Neuronal stem cell (in vitro differentiated cells): ENCODE measurements around the gene SEMA3B.

ENCODE experiments used
- DNase-seq: peaks from one replicate; pipeline ENCODE4 v3.0.0-alpha.2; 2013; ENCODE audit warnings: low spot score
- H2AFZ ChIP-seq: one replicate; pipeline ENCODE4 v1.6.1; 2013; ENCODE audit warnings: mild to moderate bottlenecking, low read length, inconsistent platforms
- H2AK5ac ChIP-seq: 2 replicates; pipeline ENCODE4 v1.6.1; 2013; ENCODE audit warnings: low read depth, mild to moderate bottlenecking, inconsistent platforms, low read length, moderate library complexity, mixed read lengths
- H2BK120ac ChIP-seq: 2 replicates; pipeline ENCODE4 v1.6.1; 2013; ENCODE audit warnings: low read depth, mild to moderate bottlenecking, inconsistent platforms, low read length, moderate library complexity, mixed read lengths
- H2BK12ac ChIP-seq: one replicate; pipeline ENCODE4 v1.6.1; 2013; ENCODE audit warnings: low read length, inconsistent platforms
- H2BK15ac ChIP-seq: 2 replicates; pipeline ENCODE4 v1.6.1; 2013; ENCODE audit warnings: mild to moderate bottlenecking, low read length, inconsistent platforms, mixed read lengths
- H2BK5ac ChIP-seq: one replicate; pipeline ENCODE4 v1.6.1; 2013; ENCODE audit warnings: inconsistent platforms, mild to moderate bottlenecking, low read length, moderate library complexity
- H3K14ac ChIP-seq: one replicate; pipeline ENCODE4 v1.6.1; 2013; ENCODE audit warnings: low read length, inconsistent platforms
- H3K18ac ChIP-seq: 2 replicates; pipeline ENCODE4 v1.6.1; 2013; ENCODE audit warnings: low read length, inconsistent platforms
- H3K23ac ChIP-seq: 2 replicates; pipeline ENCODE4 v1.6.1; 2013; ENCODE audit warnings: low read depth, mild to moderate bottlenecking, mixed read lengths, low read length, inconsistent platforms; ENCODE audit not compliant: poor library complexity
- H3K27ac ChIP-seq: replicated peaks from 3 replicates; pipeline ENCODE4 v1.5.1; 2013; ENCODE audit warnings: low read length, inconsistent platforms
- H3K27me3 ChIP-seq, 3 experiments: 2 replicates each; pipeline ENCODE4 v1.6.1; 2013; ENCODE audit warnings: low read length in 3 of 3, mild to moderate bottlenecking in 2 of 3, inconsistent platforms in 1 of 3, low read depth in 1 of 3, mixed read lengths in 1 of 3, moderate library complexity in 1 of 3; ENCODE audit not compliant: control insufficient read depth in 3 of 3, insufficient read depth in 3 of 3
- H3K36me3 ChIP-seq, 2 donors: replicated peaks in 1 of 2; 2 replicates each; pipeline ENCODE4 v1.6.1; 2013; ENCODE audit warnings: low read length in 2 of 2; ENCODE audit not compliant: control insufficient read depth in 2 of 2, insufficient read depth in 2 of 2
- H3K4ac ChIP-seq: 2 replicates; pipeline ENCODE4 v1.6.1; 2013; ENCODE audit warnings: inconsistent platforms, mild to moderate bottlenecking, low read length, moderate library complexity
- H3K4me1 ChIP-seq, 2 donors: 1 replicate in 1 of 2; 2 replicates in 1 of 2; pipeline ENCODE4 v1.6.1; 2013; ENCODE audit warnings: low read length in 2 of 2, low read depth in 1 of 2; ENCODE audit not compliant: control insufficient read depth in 2 of 2, insufficient read depth in 1 of 2
- H3K4me2 ChIP-seq: one replicate; pipeline ENCODE4 v1.6.1; 2013; ENCODE audit warnings: mild to moderate bottlenecking, low read length, inconsistent platforms; ENCODE audit not compliant: insufficient read depth, poor library complexity, severe bottlenecking
- H3K4me3 ChIP-seq, 2 donors: 2 replicates each; pipeline ENCODE4 v1.5.1; 2013; ENCODE audit warnings: low read length in 2 of 2, mild to moderate bottlenecking in 2 of 2, inconsistent platforms in 1 of 2, moderate library complexity in 1 of 2
- H3K79me1 ChIP-seq: one replicate; pipeline ENCODE4 v1.6.1; 2013; ENCODE audit warnings: low read depth, mild to moderate bottlenecking, inconsistent platforms, low read length, moderate library complexity
- H3K9ac ChIP-seq: one replicate; pipeline ENCODE4 v1.6.1; 2013; ENCODE audit warnings: mild to moderate bottlenecking, low read depth, low read length, inconsistent platforms; ENCODE audit not compliant: poor library complexity
- H3K9me3 ChIP-seq, 2 donors: replicated peaks in 1 of 2; 2 replicates each; pipeline versions ENCODE3 to v1.6.1; 2013; ENCODE audit warnings: low read length in 2 of 2, mild to moderate bottlenecking in 2 of 2, inconsistent platforms in 1 of 2, low read depth in 1 of 2, mixed read lengths in 1 of 2, moderate library complexity in 1 of 2; ENCODE audit not compliant: control insufficient read depth in 2 of 2, insufficient read depth in 1 of 2
- H4K8ac ChIP-seq: one replicate; pipeline ENCODE4 v1.6.1; 2013; ENCODE audit warnings: low read depth, mild to moderate bottlenecking, inconsistent platforms, low read length, moderate library complexity
- H4K91ac ChIP-seq: one replicate; pipeline ENCODE4 v1.6.1; 2013; ENCODE audit warnings: low read length, low read depth, mild to moderate bottlenecking, inconsistent platforms; ENCODE audit not compliant: poor library complexity
- WGBS, 2 donors: extraction: QIAGEN DNeasy Blood & Tissue Kit; methylation state at CpG; one replicate each; pipeline ENCODE4 v1.1.7; 2013; ENCODE audit warnings: missing lambda C conversion rate in 2 of 2, mixed read lengths in 1 of 2; ENCODE audit not compliant: insufficient read length in 2 of 2, insufficient replicate concordance in 1 of 2; ENCODE audit errors: extremely low coverage in 2 of 2; 5-methylcytosine and 5-hydroxymethylcytosine counted together

Gene SEMA3B

DNA sequence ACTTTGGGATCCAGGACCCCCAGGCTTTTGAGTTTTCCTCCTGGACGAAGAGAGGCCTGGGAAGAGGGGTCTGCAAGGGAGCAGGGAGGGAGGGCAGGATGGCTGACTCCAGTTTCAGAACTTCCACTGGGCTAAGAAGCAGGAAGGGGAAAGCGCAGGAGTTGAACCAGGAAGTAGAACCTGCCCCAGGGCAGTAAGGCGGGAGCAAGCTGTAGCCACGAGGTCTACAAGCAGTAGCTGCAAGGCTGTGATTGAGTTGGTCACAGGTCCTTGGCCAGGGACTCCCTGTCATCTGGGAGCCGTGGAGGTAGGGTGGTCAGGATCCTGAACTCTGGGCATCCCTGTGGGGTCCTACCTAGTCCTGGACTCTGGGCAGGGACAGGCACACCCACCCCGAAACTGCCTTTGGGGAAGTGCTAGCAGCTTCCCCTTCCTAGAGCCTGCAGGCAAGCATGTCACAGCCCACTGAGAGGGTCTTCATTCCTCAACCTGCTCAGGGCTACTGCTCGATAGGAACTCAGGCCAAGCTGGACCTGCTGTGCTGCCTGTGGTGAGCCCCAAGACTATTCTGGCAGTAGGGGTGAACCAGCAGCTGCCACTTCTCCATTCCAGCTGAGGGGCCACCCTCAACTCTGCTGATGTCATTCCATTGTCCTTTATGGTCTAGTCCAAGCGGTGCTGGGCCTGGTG lies 38.7 kb upstream of the SEMA3B start:
- peaks cover 31 to 47% of the 10 kb centered on the region in 2 donors for H3K4me1 ChIP-seq
- H3K4ac ChIP-seq: no peak overlapping the region
- H3K27ac ChIP-seq: no peak overlapping the region
- H2BK120ac ChIP-seq: peak overlapping the region; percentile 52
- H2BK12ac ChIP-seq: peak overlapping the region; percentile 100
- no peaks in the 10 kb centered on the region for H3K9me3 ChIP-seq
- peak overlapping the region; percentile 92 for H4K91ac ChIP-seq
- H3K4me3 ChIP-seq: no peak overlapping the region
- H3K4me2 ChIP-seq: no peak overlapping the region
- H3K18ac ChIP-seq: peak overlapping the region; percentile 87
- WGBS, 2 donors: no CpG with 5 or more reads among the region's 8 CpGs
- DNase-seq: no peak
- H4K8ac ChIP-seq: no peak overlapping the region
- H3K23ac ChIP-seq: peak overlapping the region; percentile 39
- H2AK5ac ChIP-seq: peak overlapping the region; percentile 99
- H3K9ac ChIP-seq: peak overlapping the region; percentile 34
- peak overlapping the region; percentile 99 for H2BK5ac ChIP-seq
- peaks cover 0 to 5% (median 3%) of the 10 kb centered on the region in 3 experiments for H3K27me3 ChIP-seq
- H3K14ac ChIP-seq: no peak overlapping the region
- peaks cover 4% of the 10 kb centered on the region for H3K79me1 ChIP-seq
- H2BK15ac ChIP-seq: peak overlapping the region; percentile 93
- no peaks in the 10 kb centered on the region for H3K36me3 ChIP-seq
- H2AFZ ChIP-seq: no peak overlapping the region

DNA sequence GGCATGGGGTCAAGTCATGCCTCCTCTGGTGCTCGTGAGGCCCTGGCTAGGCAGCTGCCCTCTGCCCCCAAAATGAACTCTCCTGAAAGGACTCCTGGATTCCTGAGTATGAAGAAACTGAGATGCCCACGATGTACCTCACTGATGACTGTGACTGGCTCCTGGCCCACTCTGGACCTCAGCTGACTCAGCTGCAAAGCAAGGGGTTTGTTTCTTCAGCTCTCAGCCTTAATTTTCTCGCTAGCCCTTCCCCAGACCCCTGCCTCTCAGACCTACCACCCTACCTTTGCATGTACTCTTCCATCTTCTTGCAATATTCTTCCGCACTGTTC lies 38.2 kb upstream of the SEMA3B start:
- Histone ChIP-seq H3K27ac (no peak overlapping the region), H3K4me3 (no peak overlapping the region), H3K23ac (peak overlapping the region; percentile 39), H3K18ac (peak overlapping the region; percentile 87), H4K91ac (peak overlapping the region; percentile 92), H3K4me1 (peaks cover 31 to 47% of the 10 kb centered on the region in 2 donors), H2AK5ac (peak overlapping the region; percentile 99), H2BK120ac (peak overlapping the region; percentile 52), H2BK15ac (peak overlapping the region; percentile 93), H2AFZ (no peak overlapping the region), H3K4ac (no peak overlapping the region), H2BK12ac (peak overlapping the region; percentile 100), H3K36me3 (no peaks in the 10 kb centered on the region), H2BK5ac (peak overlapping the region; percentile 99), H3K27me3 (peaks cover 0 to 5% (median 0%) of the 10 kb centered on the region in 3 experiments), H3K79me1 (peaks cover 4% of the 10 kb centered on the region), H3K9me3 (no peaks in the 10 kb centered on the region), H3K14ac (no peak overlapping the region), H3K9ac (no peak overlapping the region), H3K4me2 (no peak overlapping the region), H4K8ac (no peak overlapping the region)
- WGBS, 2 donors: no CpG with 5 or more reads among the region's 4 CpGs
- DNase-seq: no peak

GRCh38 chr3:50231581-50231980 lies 37.4 kb upstream of the SEMA3B start:
- WGBS, 2 donors: no CpG with 5 or more reads among the region's 5 CpGs
- H3K36me3 ChIP-seq: no peaks in the 10 kb centered on the region
- H3K4me2 ChIP-seq: no peak overlapping the region
- peaks cover 4% of the 10 kb centered on the region for H3K79me1 ChIP-seq
- H2BK15ac ChIP-seq: no peak overlapping the region
- H3K4me1 ChIP-seq: peaks cover 31 to 45% of the 10 kb centered on the region in 2 donors
- H2BK5ac ChIP-seq: no peak overlapping the region
- H2BK12ac ChIP-seq: no peak overlapping the region
- no peak overlapping the region for H3K14ac ChIP-seq
- H3K27me3 ChIP-seq: peaks cover 0 to 5% (median 0%) of the 10 kb centered on the region in 3 experiments
- no peak overlapping the region for H2BK120ac ChIP-seq
- no peak overlapping the region for H3K9ac ChIP-seq
- H3K23ac ChIP-seq: no peak overlapping the region
- H4K8ac ChIP-seq: no peak overlapping the region
- no peak overlapping the region for H4K91ac ChIP-seq
- no peaks in the 10 kb centered on the region for H3K9me3 ChIP-seq
- no peak overlapping the region for H3K4me3 ChIP-seq
- peak overlapping the region; percentile 19 for H3K27ac ChIP-seq
- H3K4ac ChIP-seq: no peak overlapping the region
- H2AFZ ChIP-seq: no peak overlapping the region
- H3K18ac ChIP-seq: no peak overlapping the region
- no peak overlapping the region for H2AK5ac ChIP-seq
- DNase-seq: no peak

GRCh38 chr3:50232303-50232702 lies 36.6 kb upstream of the SEMA3B start:
- Histone ChIP-seq H3K9ac (no peak overlapping the region), H3K4me2 (no peak overlapping the region), H3K79me1 (peaks cover 2% of the 10 kb centered on the region), H3K14ac (no peak overlapping the region), H3K18ac (no peak overlapping the region), H2AFZ (no peak overlapping the region), H3K27ac (no peak overlapping the region), H3K4me1 (peaks cover 26 to 43% of the 10 kb centered on the region in 2 donors), H3K9me3 (no peaks in the 10 kb centered on the region), H4K8ac (no peak overlapping the region), H2BK15ac (no peak overlapping the region), H3K36me3 (no peaks in the 10 kb centered on the region), H2BK12ac (no peak overlapping the region), H2AK5ac (no peak overlapping the region), H4K91ac (no peak overlapping the region), H3K4ac (no peak overlapping the region), H3K4me3 (no peak overlapping the region), H2BK120ac (no peak overlapping the region), H3K27me3 (no peaks in the 10 kb centered on the region), H3K23ac (no peak overlapping the region), H2BK5ac (no peak overlapping the region)
- DNase-seq: no peak
- no CpG with 5 or more reads among the region's 3 CpGs for WGBS, 2 donors
